ENCODE measurements around the gene LRRC74B. TPM values are rescaled to one million over a fixed set of nuclear protein-coding genes. Genes with fewer than 3 reads are reported as not detected.
A peak's percentile ranks its signal among the peaks of the same experiment; 100 is the strongest.
"Not testable (repeated sequence)": the region's sequence is repeated elsewhere in the genome, so short reads cannot be mapped to it uniquely, and the experiment has no call there.

Gene LRRC74B
- total RNA-seq, 4 donors from 2014 or later: not detected

DNA sequence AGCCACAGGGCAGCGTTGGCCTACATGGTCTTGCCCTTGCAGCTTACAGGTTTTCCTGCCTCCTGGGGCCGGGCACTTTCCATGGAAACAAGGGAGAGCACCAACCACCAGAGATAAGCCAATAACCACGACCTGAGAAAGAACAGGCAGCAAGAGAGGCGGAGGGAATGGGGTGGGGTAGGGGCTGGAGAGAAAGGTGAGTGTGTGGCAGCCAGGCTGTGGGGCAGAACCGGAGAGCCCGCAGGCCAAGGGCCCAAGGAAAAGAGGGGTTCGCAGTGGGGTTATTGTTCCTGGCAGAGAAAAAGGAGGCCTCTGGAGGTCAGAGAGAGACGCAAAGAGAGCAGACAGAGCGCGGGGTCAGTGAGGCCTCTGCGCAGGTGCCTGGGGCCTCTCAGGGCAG is 33.2 kb downstream of the LRRC74B start:
- Histone ChIP-seq H3K27me3 (peaks cover 16% of the 10 kb centered on the region), H3K9me3 (no peaks in the 10 kb centered on the region), H3K4me3 (no peak overlapping the region), H3K4me1 (no peaks in the 10 kb centered on the region), H3K36me3 (no peaks in the 10 kb centered on the region), H3K27ac (no peak overlapping the region)
- DNase-seq (ENCODE audit: low spot score in 2 of 2): no peak
- 80% methylated on average over 10 of the region's 11 CpGs for WGBS
- no peak for TF ChIP-seq EP300 (IDR thresholded peaks at IDR 0.05)
- TF ChIP-seq POLR2A (IDR thresholded peaks at IDR 0.05): no peak
- TF ChIP-seq POLR2AphosphoS5 (IDR thresholded peaks at IDR 0.05): no peak
- TF ChIP-seq, protein P1, sequence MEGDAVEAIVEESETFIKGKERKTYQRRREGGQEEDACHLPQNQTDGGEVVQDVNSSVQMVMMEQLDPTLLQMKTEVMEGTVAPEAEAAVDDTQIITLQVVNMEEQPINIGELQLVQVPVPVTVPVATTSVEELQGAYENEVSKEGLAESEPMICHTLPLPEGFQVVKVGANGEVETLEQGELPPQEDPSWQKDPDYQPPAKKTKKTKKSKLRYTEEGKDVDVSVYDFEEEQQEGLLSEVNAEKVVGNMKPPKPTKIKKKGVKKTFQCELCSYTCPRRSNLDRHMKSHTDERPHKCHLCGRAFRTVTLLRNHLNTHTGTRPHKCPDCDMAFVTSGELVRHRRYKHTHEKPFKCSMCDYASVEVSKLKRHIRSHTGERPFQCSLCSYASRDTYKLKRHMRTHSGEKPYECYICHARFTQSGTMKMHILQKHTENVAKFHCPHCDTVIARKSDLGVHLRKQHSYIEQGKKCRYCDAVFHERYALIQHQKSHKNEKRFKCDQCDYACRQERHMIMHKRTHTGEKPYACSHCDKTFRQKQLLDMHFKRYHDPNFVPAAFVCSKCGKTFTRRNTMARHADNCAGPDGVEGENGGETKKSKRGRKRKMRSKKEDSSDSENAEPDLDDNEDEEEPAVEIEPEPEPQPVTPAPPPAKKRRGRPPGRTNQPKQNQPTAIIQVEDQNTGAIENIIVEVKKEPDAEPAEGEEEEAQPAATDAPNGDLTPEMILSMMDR (IDR thresholded peaks at IDR 0.05): no peak

DNA sequence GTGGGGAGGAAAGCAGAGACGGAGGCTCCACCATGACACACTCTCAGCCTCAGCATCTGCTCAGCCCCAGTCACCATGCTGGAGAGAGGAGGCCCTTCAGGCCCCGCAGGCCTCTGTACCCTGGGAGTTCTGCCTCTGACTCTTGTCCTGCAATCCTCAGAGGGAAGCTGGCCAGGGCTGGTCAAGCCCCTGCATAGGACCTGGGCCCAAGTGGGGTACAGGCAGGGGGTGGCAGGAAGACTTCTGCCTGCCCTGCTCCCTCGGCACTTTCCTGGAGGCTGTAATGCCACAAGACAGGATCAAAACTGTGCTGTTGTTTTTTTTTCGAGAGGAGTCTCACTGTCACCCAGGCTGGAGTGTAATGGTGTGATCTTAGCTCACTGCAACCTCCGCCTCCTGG is 33.7 kb downstream of the LRRC74B start:
- Histone ChIP-seq H3K4me3 (no peak overlapping the region), H3K36me3 (no peaks in the 10 kb centered on the region), H3K4me1 (no peaks in the 10 kb centered on the region), H3K9me3 (no peaks in the 10 kb centered on the region), H3K27ac (no peak overlapping the region), H3K27me3 (peaks cover 16% of the 10 kb centered on the region)
- 79% methylated on average over 4 of the region's 5 CpGs for WGBS
- no peak for DNase-seq (ENCODE audit: low spot score in 2 of 2)
- TF ChIP-seq POLR2AphosphoS5 (IDR thresholded peaks at IDR 0.05) (no peak), EP300 (IDR thresholded peaks at IDR 0.05) (no peak), POLR2A (IDR thresholded peaks at IDR 0.05) (no peak)
- TF ChIP-seq, protein P1 (IDR thresholded peaks at IDR 0.05): no peak

DNA sequence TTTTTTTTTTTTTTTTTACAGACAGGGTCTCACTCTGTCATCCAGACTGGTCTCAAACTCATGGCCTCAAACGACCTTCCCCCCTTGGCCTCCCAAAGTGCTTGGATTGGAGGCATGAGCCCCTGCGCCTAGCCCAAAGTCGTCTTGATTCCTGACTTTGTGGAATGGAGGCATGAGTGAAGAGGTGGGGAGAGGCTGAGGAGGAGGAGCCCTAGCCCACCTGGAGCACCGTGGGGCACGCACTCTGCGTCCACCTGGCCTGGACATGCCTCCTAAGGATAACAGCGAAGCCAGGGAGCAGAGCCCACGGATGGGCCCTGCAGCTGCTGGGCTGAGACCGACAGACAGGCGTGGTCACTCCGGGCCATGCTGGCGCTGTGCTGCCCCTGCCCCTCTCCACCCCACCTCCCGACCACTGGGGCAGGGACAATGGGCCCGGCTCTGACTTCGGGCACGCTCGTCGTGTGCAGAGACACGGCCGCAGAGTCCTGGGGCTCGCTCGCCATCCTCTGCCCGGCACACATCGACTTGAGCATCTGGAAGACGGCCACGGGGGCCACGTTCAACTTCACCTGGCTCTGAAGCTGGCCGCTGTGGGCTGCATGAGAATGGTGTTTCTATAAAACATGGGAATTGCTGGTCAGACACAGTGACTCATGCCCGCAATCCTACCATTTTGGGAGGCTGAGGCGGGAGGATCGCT is 34.8 kb downstream of the LRRC74B start:
- H3K9me3 ChIP-seq: no peaks in the 10 kb centered on the region
- 81% methylated on average over 18 of the region's 31 CpGs for WGBS
- TF ChIP-seq, protein P1 (IDR thresholded peaks at IDR 0.05): no peak
- no peak for TF ChIP-seq POLR2A (IDR thresholded peaks at IDR 0.05)
- no peak for TF ChIP-seq EP300 (IDR thresholded peaks at IDR 0.05)
- no peak for TF ChIP-seq POLR2AphosphoS5 (IDR thresholded peaks at IDR 0.05)
- no peak overlapping the region for H3K4me3 ChIP-seq
- peaks cover 16% of the 10 kb centered on the region for H3K27me3 ChIP-seq
- no peak for DNase-seq (ENCODE audit: low spot score in 2 of 2)
- H3K36me3 ChIP-seq: no peaks in the 10 kb centered on the region
- no peaks in the 10 kb centered on the region for H3K4me1 ChIP-seq
- no peak overlapping the region for H3K27ac ChIP-seq

DNA sequence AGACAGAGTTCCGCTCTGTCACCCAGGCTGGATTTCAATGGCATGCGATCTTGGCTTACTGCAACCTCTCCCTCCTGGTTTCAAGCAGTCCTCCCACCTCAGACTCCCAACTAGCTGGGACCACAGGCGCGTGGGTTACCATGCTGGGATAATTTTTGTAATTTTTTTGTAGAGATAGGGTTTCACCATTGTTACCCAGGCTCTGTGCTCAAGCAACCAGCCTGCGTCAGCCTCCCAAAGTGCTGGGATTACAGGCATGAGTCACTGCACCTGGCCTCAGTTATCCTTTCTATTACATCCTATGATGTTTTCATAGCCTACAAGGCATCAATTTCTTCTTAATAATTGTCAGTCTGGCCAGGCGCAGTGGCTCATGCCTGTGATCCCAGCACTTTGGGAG is 36.5 kb downstream of the LRRC74B start:
- TF ChIP-seq, protein P1 (IDR thresholded peaks at IDR 0.05): no peak
- no peak for TF ChIP-seq POLR2AphosphoS5 (IDR thresholded peaks at IDR 0.05)
- H3K36me3 ChIP-seq: no peaks in the 10 kb centered on the region
- no peak overlapping the region for H3K4me3 ChIP-seq
- H3K9me3 ChIP-seq: no peaks in the 10 kb centered on the region
- no peaks in the 10 kb centered on the region for H3K4me1 ChIP-seq
- DNase-seq (ENCODE audit: low spot score in 2 of 2): peak in 1 of 2 donors; percentile 26
- no peak overlapping the region for H3K27ac ChIP-seq
- WGBS: 86% methylated on average over 6 of the region's 6 CpGs
- peaks cover 16% of the 10 kb centered on the region for H3K27me3 ChIP-seq

DNA sequence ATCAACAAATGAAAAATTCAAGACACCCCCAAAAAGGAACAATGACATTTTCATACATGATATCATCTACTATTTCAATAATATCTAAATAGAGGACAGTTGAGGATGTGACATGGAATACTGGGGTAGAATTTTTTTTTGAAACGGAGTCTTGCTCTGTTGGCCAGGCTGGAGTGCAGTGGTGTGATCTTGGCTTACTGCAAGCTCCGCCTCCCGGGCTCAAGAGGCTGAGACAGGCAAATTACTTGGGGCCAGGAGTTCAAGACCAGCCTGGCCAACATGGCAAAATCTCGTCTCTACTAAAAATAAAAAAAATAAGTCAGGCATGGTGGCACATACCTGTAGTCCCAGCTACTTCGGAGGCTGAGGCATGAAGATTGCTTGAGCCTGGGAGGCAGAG is 41.4 kb downstream of the LRRC74B start:
- H3K27ac ChIP-seq: no peak overlapping the region
- 92% methylated on average over 5 of the region's 5 CpGs for WGBS
- no peaks in the 10 kb centered on the region for H3K36me3 ChIP-seq
- TF ChIP-seq EP300 (IDR thresholded peaks at IDR 0.05) (no peak), POLR2AphosphoS5 (IDR thresholded peaks at IDR 0.05) (no peak), POLR2A (IDR thresholded peaks at IDR 0.05) (no peak)
- TF ChIP-seq, protein P1 (IDR thresholded peaks at IDR 0.05): no peak
- DNase-seq (ENCODE audit: low spot score in 2 of 2): peak in 1 of 2 donors; percentile 23
- H3K4me1 ChIP-seq: no peaks in the 10 kb centered on the region
- H3K4me3 ChIP-seq: no peak overlapping the region
- H3K27me3 ChIP-seq: peaks cover 3% of the 10 kb centered on the region
- H3K9me3 ChIP-seq: no peaks in the 10 kb centered on the region

DNA sequence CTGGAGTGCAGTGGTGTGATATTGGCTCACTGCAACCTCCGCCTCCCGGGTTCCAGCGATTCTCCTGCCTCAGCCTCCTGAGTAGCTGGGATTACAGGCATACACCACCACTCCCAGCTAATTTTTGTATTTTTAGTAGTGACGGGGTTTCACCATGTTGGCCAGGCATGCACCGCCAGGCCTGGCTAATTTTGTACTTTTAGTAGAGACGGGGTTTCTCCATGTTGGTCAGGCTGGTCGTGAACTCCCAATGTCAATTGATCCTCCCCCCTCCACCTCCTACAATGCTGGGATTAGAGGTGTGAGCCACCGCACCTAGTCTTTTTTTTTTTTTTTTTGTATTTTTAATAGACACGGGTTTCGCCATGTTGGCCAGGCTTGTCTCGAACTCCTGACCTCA is 42.2 kb downstream of the LRRC74B start:
- not testable (repeated sequence) for DNase-seq (ENCODE audit: low spot score in 2 of 2); H3K4me3 ChIP-seq; H3K9me3 ChIP-seq; H3K27ac ChIP-seq; H3K27me3 ChIP-seq; H3K4me1 ChIP-seq; H3K36me3 ChIP-seq
- 89% methylated on average over 11 of the region's 11 CpGs for WGBS

DNA sequence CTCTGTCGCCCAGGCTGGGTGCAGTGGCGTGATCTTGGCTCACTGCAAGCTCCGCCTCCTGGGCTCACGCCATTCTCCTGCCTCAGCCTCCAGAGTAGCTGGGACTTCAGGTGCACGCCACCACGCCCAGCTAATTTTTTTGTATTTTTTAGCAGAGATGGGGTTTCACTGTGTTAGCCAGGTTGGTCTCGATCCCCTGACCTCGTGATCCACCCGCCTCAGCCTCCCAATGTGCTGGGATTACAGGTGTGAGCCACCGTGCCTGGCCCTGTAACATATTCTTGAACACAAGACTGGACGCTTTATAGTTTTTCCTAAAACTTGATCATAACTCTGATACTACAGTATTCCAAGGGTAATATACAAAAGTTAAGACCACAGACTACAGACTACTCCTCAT is 45.5 kb downstream of the LRRC74B start:
- H3K27ac ChIP-seq, H3K36me3 ChIP-seq, H3K4me3 ChIP-seq, H3K27me3 ChIP-seq, H3K4me1 ChIP-seq, H3K9me3 ChIP-seq: not testable (repeated sequence)
- 89% methylated on average over 11 of the region's 11 CpGs for WGBS
- DNase-seq (ENCODE audit: low spot score in 2 of 2): peak in 1 of 2 donors; percentile 9

Data from suprapubic skin (tissue), 4 donors.